K562 (cell line): ENCODE results near the gene YWHAB. TPM values are rescaled to one million over a fixed set of nuclear protein-coding genes. Genes with fewer than 3 reads are reported as not detected.

Source experiments
- ATAC-seq: fragments of 200-7000 bp; cut with Tn5 transposase; 3 replicates; pipeline ENCODE4 v1.9.1; 2020; ENCODE audit warnings: moderate library complexity
- BruUV-seq: library from RNA; stranded (reverse); fragments of 400-500 nt; replicated peaks from 2 replicates; lab custom pipeline; 2021; lab: Mats Ljungman, UMichigan
- CTCF ChIA-PET: fragments of 300-600 bp; formaldehyde crosslinking; extraction: SDS; loops from one replicate; lab custom pipeline; 2021; ENCODE audit warnings: low intra/inter-chr PET ratio; lab: Yijun Ruan, JAX
- POLR2A ChIA-PET: fragments of 300-600, 350-650 bp; sonication (Branson Sonifier 250); formaldehyde crosslinking; extraction: SDS; loops from one replicate; lab custom pipeline; 2021; ENCODE audit warnings: antibody characterized with exemption, inconsistent platforms; lab: Yijun Ruan, JAX
- DNase-seq, 4 experiments: peaks; one replicate each; pipeline versions ENCODE4 v3.0.0 to v3.0.0-alpha.2; 2011 to 2018; ENCODE audit warnings: low spot score in 3 of 4, mixed read lengths in 3 of 4; ENCODE audit errors: extremely low read depth in 1 of 4
- FAIRE-seq: peaks from 2 replicates; lab custom pipeline; 2011; peaks lifted over from hg19 to GRCh38; lab: Jason Lieb, UNC
- H2AFZ ChIP-seq: 2 replicates; pipeline ENCODE4 v1.6.0; 2011; ENCODE audit warnings: low read depth, low read length, control low read depth, inconsistent platforms
- H3K27ac ChIP-seq: fragments of 200-600 bp; 3 replicates; pipeline ENCODE4 v1.8.0; 2011; ENCODE audit warnings: low read depth, mild to moderate bottlenecking, control low read depth, inconsistent platforms, low read length, moderate library complexity, mixed read lengths; ENCODE audit errors: extremely low read depth
- H3K27me3 ChIP-seq, 2 experiments: fragments of 300-600 bp in 1 of 2; 2 replicates in 1 of 2; 3 replicates in 1 of 2; pipeline versions ENCODE4 v1.6.0 to v1.8.0; 2011; ENCODE audit warnings: inconsistent platforms in 2 of 2, low read length in 2 of 2, mild to moderate bottlenecking in 1 of 2, mixed read lengths in 1 of 2, moderate library complexity in 1 of 2; ENCODE audit not compliant: control insufficient read depth in 2 of 2, insufficient read depth in 2 of 2
- H3K36me3 ChIP-seq: fragments of 300-600 bp; 3 replicates; pipeline ENCODE4 v1.8.0; 2011; ENCODE audit warnings: mild to moderate bottlenecking, low read length, inconsistent platforms; ENCODE audit not compliant: control insufficient read depth, insufficient read depth
- H3K4me1 ChIP-seq, 2 experiments: fragments of 200-600 bp in 1 of 2; replicated peaks in 1 of 2; 2 replicates in 1 of 2; 3 replicates in 1 of 2; pipeline versions ENCODE4 v1.5.1 to v1.8.0; 2011; ENCODE audit warnings: inconsistent platforms in 2 of 2, low read length in 2 of 2, mild to moderate bottlenecking in 1 of 2, mixed read lengths in 1 of 2, moderate library complexity in 1 of 2; ENCODE audit not compliant: control insufficient read depth in 2 of 2, insufficient read depth in 2 of 2
- H3K4me2 ChIP-seq: 2 replicates; pipeline ENCODE4 v1.6.1; 2011; ENCODE audit warnings: low read length, control low read depth, inconsistent platforms, mixed read lengths; ENCODE audit not compliant: insufficient read depth
- H3K4me3 ChIP-seq: fragments of 200-600 bp; sonication (generic), shearing (Covaris generic); 2 replicates; pipeline ENCODE4 v1.5.1; 2016; ENCODE audit warnings: control low read depth, inconsistent platforms
- H3K79me2 ChIP-seq: fragments of 200-600 bp; 3 replicates; pipeline ENCODE4 v1.8.0; 2011; ENCODE audit warnings: low read length, inconsistent platforms; ENCODE audit not compliant: control insufficient read depth, insufficient read depth
- H3K9ac ChIP-seq, 2 experiments: 2 replicates each; pipeline versions ENCODE4 v1.6.0 to v1.6.1; 2011; ENCODE audit warnings: low read depth in 2 of 2, low read length in 2 of 2, control low read depth in 1 of 2, inconsistent platforms in 1 of 2, mild to moderate bottlenecking in 1 of 2, mixed read lengths in 1 of 2; ENCODE audit not compliant: insufficient read depth in 1 of 2
- H3K9me1 ChIP-seq: one replicate; pipeline ENCODE4 v1.6.0; 2011; ENCODE audit warnings: inconsistent platforms, mild to moderate bottlenecking, low read length, moderate library complexity; ENCODE audit not compliant: control insufficient read depth, insufficient read depth
- H3K9me3 ChIP-seq: replicated peaks from 2 replicates; pipeline ENCODE4 v1.5.1; 2011; ENCODE audit warnings: low read depth, low read length, inconsistent platforms; ENCODE audit not compliant: control insufficient read depth, insufficient read depth
- H4K20me1 ChIP-seq: replicated peaks from 2 replicates; pipeline ENCODE4 v1.6.1; 2011; ENCODE audit warnings: low read length, inconsistent platforms, mixed read lengths; ENCODE audit not compliant: control insufficient read depth, insufficient read depth
- NFATC3 ChIP-seq: fragments of 450-650 bp; IDR thresholded peaks from 2 replicates; pipeline ENCODE4 v1.6.1; 2017; ENCODE audit warnings: mild to moderate bottlenecking
- NFE2L1 ChIP-seq: fragments of 450-650 bp; IDR thresholded peaks from 2 replicates; pipeline ENCODE4 v1.6.1; 2016; ENCODE audit warnings: missing genetic modification characterization, low read depth, mild to moderate bottlenecking, missing compliant biosample characterization, moderate library complexity, borderline replicate concordance
- NR2C1 ChIP-seq, 2 experiments: fragments of 450-650 bp; IDR thresholded peaks; 2 replicates each; pipeline ENCODE4 v1.6.1; 2017; ENCODE audit warnings: mild to moderate bottlenecking in 2 of 2, antibody characterized with exemption in 1 of 2, inconsistent platforms in 1 of 2, missing compliant biosample characterization in 1 of 2, missing genetic modification characterization in 1 of 2
- NR2C2 ChIP-seq, 2 experiments: fragments of 200-800 bp in 1 of 2; sonication (Bioruptor generic) in 1 of 2; sonication (generic) in 1 of 2; formaldehyde crosslinking in 1 of 2; IDR thresholded peaks; 2 replicates each; pipeline versions ENCODE4 v1.6.1 to v1.8.0; 2016 to 2022; ENCODE audit warnings: mild to moderate bottlenecking in 1 of 2, missing compliant biosample characterization in 1 of 2, missing genetic modification characterization in 1 of 2, missing genetic modification reagents in 1 of 2
- NRF1 ChIP-seq, 2 experiments: fragments of 450-650 bp; IDR thresholded peaks in 1 of 2; conservative IDR thresholded peaks in 1 of 2; 2 replicates each; pipeline ENCODE4 v1.6.1; 2014; ENCODE audit warnings: mild to moderate bottlenecking in 2 of 2
- NUFIP1 ChIP-seq: fragments of 450-650 bp; IDR thresholded peaks from 2 replicates; pipeline ENCODE4 v1.6.1; 2018; ENCODE audit not compliant: partially characterized antibody
- POLR2AphosphoS5 ChIP-seq: IDR thresholded peaks from 2 replicates; pipeline ENCODE4 v1.6.1; 2011; ENCODE audit warnings: mild to moderate bottlenecking, low read depth, low read length, moderate library complexity; ENCODE audit not compliant: control insufficient read depth, insufficient read depth
- RFX1 ChIP-seq: fragments of 450-650 bp; IDR thresholded peaks from 2 replicates; pipeline ENCODE4 v1.6.1; 2016; ENCODE audit warnings: mild to moderate bottlenecking, moderate library complexity
- RFX5 ChIP-seq: IDR thresholded peaks from 2 replicates; pipeline ENCODE4 v1.6.1; 2011; ENCODE audit warnings: low read depth, mild to moderate bottlenecking, improper control_type of control experiment, low read length
- SNIP1 ChIP-seq: fragments of 450-650 bp; IDR thresholded peaks from 2 replicates; pipeline ENCODE4 v1.7.1; 2017; ENCODE audit warnings: low read depth, mild to moderate bottlenecking
- THRB ChIP-seq: fragments of 450-650 bp; formaldehyde crosslinking; conservative IDR thresholded peaks from 2 replicates; pipeline ENCODE4 v1.4.0; 2022; ENCODE audit warnings: mild to moderate bottlenecking, missing genetic modification characterization
- ZBTB1 ChIP-seq: sonication (generic); formaldehyde crosslinking; IDR thresholded peaks from 2 replicates; pipeline ENCODE4 v1.8.1; 2023; ENCODE audit warnings: missing genetic modification reagents, low read depth, mild to moderate bottlenecking, borderline replicate concordance
- ZFX ChIP-seq: sonication (generic); formaldehyde crosslinking; IDR thresholded peaks from 2 replicates; pipeline ENCODE4 v1.8.0; 2022; ENCODE audit warnings: mild to moderate bottlenecking, missing genetic modification reagents, moderate library complexity
- WGBS: fragments of 100-300 bp; shearing (Covaris generic); methylation state at CpG from one replicate; pipeline ENCODE4 v1.1.6; 2016; ENCODE audit warnings: low coverage, mixed read lengths; ENCODE audit not compliant: insufficient coverage; ENCODE audit errors: missing lambda C conversion rate; 5-methylcytosine and 5-hydroxymethylcytosine counted together
- in situ Hi-C: fragments of 300-500 bp; cut with MboI; formaldehyde crosslinking; loops from 4 replicates; pipeline ENCODE4 v1.15.0; 2018; ENCODE audit warnings: inconsistent platforms, mixed read lengths
- intact Hi-C: fragments of 100-400 bp; cut with micrococcal nuclease; formaldehyde crosslinking; loops from 2 replicates; pipeline ENCODE4 v1.14.2; 2022
- polyA plus RNA-seq, 8 experiments: library from polyadenylated mRNA; depleted of rRNA in 4 of 8; stranded (reverse) in 5 of 8; unstranded in 3 of 8; fragments of >200 nt; fragmentation: Nextera tagmentation in 2 of 8; fragmentation: Illumina TruSeq in 1 of 8; extraction: Ambion mirVana in 2 of 8; extraction: Trizol in 1 of 8; gene quantifications; 2 replicates each; pipeline versions ENCODE4 v1.2.1 to v1.2.3, GENCODE V29; 2011 to 2014; ENCODE audit warnings: inconsistent platforms in 1 of 8, missing spikeins in 1 of 8
- total RNA-seq, 7 experiments: library from RNA; depleted of rRNA in 6 of 7; stranded (reverse); fragments of >200 nt in 6 of 7; fragmentation: Illumina TruSeq in 2 of 7; extraction: Trizol in 2 of 7; gene quantifications; 2 replicates each; pipeline versions ENCODE4 v1.2.1 to v1.2.3, GENCODE V29; 2011 to 2021; ENCODE audit warnings: low replicate concordance in 1 of 7
- TF ChIP-seq, protein P1 (sequence below): fragments of 250-450 bp; sonication (Bioruptor Pico); IDR thresholded peaks from 2 replicates; pipeline ENCODE4 v1.9.0; 2021; ENCODE audit warnings: mild to moderate bottlenecking, inconsistent platforms
- TF ChIP-seq, protein P2 (sequence below): fragments of 450-650 bp; IDR thresholded peaks from 2 replicates; pipeline ENCODE4 v1.6.1; 2014; ENCODE audit warnings: low read depth, mild to moderate bottlenecking, moderate library complexity, borderline replicate concordance
- TF ChIP-seq, protein P3 (sequence below): sonication (generic); formaldehyde crosslinking; IDR thresholded peaks from 2 replicates; pipeline ENCODE4 v1.8.1; 2022; ENCODE audit warnings: missing genetic modification reagents

YWHAB gene
- total and polyA plus RNA-seq, 9 of the 15 experiments (the other 6 are each of a cell fraction or from before 2014, with no cell fraction given) = 60.6 to 185 (median 96.1) TPM

- CTCF ChIA-PET = no interaction called here
- no TSS peak for BruUV-seq
- Histone ChIP-seq H3K4me1 (no peaks in the 10 kb centered on the region; a peak in 1 of 5 replicates), H2AFZ (no peak overlapping the region), H3K9ac (no peak overlapping the region), H3K4me2 (no peak overlapping the region), H3K27me3 (peaks cover 4 to 5% of the 10 kb centered on the region in 2 experiments; a peak in 3 of 5 replicates), H3K79me2 (no peaks in the 10 kb centered on the region), H3K27ac (no peak overlapping the region; the same call in 2 of the 3 replicates), H3K9me1 (no peaks in the 10 kb centered on the region), H3K36me3 (no peaks in the 10 kb centered on the region), H4K20me1 (no peaks in the 10 kb centered on the region), H3K9me3 (no peaks in the 10 kb centered on the region), H3K4me3 (no peak overlapping the region)
- DNase-seq = no peak
- in situ Hi-C loops (no loop called here), intact Hi-C loops (no loop called here)
- FAIRE-seq = no peak
- WGBS = 34% methylated on average over 2 of the region's 2 CpGs
- ATAC-seq = no peak
- no peak for TF ChIP-seq RFX5
- 0 out of 2 replicates have a peak, but pooled peaks have one; percentile 7 for TF ChIP-seq RFX1
- TF ChIP-seq NFE2L1 = no peak
- TF ChIP-seq, protein P1, sequence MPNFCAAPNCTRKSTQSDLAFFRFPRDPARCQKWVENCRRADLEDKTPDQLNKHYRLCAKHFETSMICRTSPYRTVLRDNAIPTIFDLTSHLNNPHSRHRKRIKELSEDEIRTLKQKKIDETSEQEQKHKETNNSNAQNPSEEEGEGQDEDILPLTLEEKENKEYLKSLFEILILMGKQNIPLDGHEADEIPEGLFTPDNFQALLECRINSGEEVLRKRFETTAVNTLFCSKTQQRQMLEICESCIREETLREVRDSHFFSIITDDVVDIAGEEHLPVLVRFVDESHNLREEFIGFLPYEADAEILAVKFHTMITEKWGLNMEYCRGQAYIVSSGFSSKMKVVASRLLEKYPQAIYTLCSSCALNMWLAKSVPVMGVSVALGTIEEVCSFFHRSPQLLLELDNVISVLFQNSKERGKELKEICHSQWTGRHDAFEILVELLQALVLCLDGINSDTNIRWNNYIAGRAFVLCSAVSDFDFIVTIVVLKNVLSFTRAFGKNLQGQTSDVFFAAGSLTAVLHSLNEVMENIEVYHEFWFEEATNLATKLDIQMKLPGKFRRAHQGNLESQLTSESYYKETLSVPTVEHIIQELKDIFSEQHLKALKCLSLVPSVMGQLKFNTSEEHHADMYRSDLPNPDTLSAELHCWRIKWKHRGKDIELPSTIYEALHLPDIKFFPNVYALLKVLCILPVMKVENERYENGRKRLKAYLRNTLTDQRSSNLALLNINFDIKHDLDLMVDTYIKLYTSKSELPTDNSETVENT (CRISPR knock-in tag) = no peak
- TF ChIP-seq THRB = no peak
- peak; percentile 63 to 71 for TF ChIP-seq NRF1 (conservative IDR thresholded peaks at IDR 0.05 in 1 of 2, IDR thresholded peaks at IDR 0.05 in 1 of 2)
- TF ChIP-seq NUFIP1 = no peak
- TF ChIP-seq SNIP1 = no peak
- TF ChIP-seq, protein P2, sequence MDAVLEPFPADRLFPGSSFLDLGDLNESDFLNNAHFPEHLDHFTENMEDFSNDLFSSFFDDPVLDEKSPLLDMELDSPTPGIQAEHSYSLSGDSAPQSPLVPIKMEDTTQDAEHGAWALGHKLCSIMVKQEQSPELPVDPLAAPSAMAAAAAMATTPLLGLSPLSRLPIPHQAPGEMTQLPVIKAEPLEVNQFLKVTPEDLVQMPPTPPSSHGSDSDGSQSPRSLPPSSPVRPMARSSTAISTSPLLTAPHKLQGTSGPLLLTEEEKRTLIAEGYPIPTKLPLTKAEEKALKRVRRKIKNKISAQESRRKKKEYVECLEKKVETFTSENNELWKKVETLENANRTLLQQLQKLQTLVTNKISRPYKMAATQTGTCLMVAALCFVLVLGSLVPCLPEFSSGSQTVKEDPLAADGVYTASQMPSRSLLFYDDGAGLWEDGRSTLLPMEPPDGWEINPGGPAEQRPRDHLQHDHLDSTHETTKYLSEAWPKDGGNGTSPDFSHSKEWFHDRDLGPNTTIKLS = no peak
- TF ChIP-seq NR2C2 (CRISPR knock-in tag; IDR thresholded peaks at IDR 0.05) = no peak
- TF ChIP-seq NR2C2 (tag; IDR thresholded peaks at IDR 0.05) = peak; percentile 19; the same call in 1 of the 2 replicates
- no peak for TF ChIP-seq NFATC3
- TF ChIP-seq POLR2AphosphoS5 = no peak
- TF ChIP-seq ZFX (CRISPR knock-in tag) = no peak
- no peak for TF ChIP-seq ZBTB1 (CRISPR knock-in tag)
- TF ChIP-seq, protein P3, sequence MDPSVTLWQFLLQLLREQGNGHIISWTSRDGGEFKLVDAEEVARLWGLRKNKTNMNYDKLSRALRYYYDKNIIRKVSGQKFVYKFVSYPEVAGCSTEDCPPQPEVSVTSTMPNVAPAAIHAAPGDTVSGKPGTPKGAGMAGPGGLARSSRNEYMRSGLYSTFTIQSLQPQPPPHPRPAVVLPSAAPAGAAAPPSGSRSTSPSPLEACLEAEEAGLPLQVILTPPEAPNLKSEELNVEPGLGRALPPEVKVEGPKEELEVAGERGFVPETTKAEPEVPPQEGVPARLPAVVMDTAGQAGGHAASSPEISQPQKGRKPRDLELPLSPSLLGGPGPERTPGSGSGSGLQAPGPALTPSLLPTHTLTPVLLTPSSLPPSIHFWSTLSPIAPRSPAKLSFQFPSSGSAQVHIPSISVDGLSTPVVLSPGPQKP (CRISPR knock-in tag) = no peak
- TF ChIP-seq NR2C1 (IDR thresholded peaks at IDR 0.05) = peak; percentile 33
- peak; percentile 48 for TF ChIP-seq NR2C1 (tag; IDR thresholded peaks at IDR 0.05)
- POLR2A ChIA-PET = interaction anchor here (0.7 kb wide), 1 partner anchor 43 kb away, joined by 3 read pairs; no protein-coding TSS in a partner anchor
These were observed 29.1 kb upstream of the YWHAB start for GRCh38 chr20:44856442-44856841.
